GM18870 (cell line): Measurements from ENCODE around the gene HTRA1.

Source experiments
- ATAC-seq: cut with Tn5 transposase; IDR thresholded peaks from one replicate; pipeline ENCODE4 v1.9.1; 2021; ENCODE audit warnings: moderate library complexity; ENCODE audit not compliant: unreplicated experiment

The HTRA1 gene

DNA sequence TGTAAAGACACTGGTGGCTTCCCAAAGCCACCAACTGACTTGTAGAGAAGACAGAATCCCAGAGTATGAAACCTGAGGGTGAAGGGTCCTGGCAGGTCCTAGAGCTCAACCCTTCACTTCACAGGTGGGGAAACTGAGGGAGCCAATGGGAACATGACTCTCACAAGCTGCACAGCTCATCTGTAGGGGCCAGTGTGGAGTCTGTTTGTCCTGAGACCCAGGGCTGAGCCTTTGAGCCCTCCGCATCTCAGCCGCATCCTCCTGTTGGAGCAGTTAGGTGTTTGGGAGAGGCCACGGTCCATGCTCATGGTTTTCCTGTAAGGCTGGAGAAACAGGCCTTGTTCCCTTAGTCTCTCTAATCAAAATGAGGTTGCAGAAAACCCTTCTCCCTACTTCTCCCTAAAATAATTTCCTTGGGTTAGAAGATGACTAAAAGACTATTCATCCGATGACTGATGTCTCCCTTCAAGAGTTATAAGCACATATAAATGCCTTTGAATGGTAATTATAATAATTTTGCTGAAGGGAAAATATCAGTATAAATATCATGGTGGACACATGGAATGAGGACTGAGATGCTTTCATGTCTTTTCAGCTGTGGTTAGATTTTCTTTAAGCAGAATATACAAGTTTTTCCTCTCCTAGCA lies 10.3 kb downstream of the HTRA1 start:
- ATAC-seq: no peak

GRCh38 chr10:122473116-122473515 lies 11.8 kb downstream of the HTRA1 start:
- no peak for ATAC-seq

GRCh38 chr10:122474131-122474818 lies 12.9 kb downstream of the HTRA1 start:
- no peak for ATAC-seq

- no peak for ATAC-seq
Observed at GRCh38 chr10:122475100-122475499, 13.7 kb downstream of the HTRA1 start.

- ATAC-seq: no peak
Observed at GRCh38 chr10:122475591-122476332, 14.4 kb downstream of the HTRA1 start.

DNA sequence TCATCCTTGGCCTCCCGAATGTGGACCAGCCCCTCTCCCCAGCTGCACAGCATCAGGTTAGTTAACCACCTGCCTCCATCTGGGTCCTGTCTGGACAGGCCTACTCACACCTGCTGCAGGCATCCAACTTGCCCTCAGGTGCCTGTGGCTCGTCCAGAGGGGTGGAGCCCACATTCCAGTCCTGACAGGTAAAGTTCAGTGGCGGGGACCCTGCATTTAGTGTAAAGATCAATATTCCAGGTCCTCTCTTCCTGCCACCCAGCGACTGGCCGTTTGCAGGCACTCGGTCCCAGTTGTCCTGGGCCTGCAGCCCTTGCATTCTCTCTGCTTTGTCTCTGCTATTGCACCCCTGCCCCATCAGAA lies 15.0 kb downstream of the HTRA1 start:
- no peak for ATAC-seq

DNA sequence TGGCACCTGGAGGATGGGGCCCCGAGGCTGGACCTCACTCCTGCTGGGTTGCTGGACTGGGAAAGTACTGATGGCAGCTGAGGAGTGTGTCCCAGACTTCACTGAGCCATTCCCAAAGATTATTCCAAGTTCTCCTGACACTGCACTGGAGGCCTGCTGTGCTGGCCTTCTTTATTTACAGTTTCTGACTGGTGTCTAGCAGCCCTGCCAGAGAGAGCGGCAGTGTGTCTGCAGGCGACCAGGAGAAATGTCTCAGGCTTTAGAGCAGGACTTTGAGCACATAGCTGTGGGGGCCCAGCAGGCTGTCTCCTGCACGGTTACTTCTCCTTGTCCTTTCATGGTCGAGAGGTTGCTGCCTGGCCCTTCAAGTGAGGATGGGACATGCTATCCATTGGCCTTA lies 16.1 kb downstream of the HTRA1 start:
- ATAC-seq: no peak

DNA sequence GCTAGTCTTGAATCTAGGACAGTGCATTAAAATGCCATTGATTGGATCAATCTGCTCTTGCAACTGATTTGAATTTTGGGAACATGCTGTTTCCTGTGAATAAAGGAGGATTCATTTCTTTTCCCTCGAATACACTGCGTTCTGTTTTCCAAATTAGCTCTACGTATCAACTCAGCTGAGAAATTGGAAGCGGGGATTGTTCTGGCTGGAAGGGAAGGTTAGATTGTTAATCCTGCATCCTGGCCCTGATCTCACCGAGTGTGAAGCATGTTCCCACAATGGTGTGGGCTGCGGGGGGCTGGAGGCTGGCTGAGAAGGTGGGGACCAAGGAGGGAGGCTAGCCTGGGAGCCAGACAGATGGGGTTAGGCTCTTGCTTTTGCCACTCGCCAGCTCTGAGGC lies 17.6 kb downstream of the HTRA1 start:
- no peak for ATAC-seq

- ATAC-seq: no peak
Observed at GRCh38 chr10:122480146-122480833, 18.9 kb downstream of the HTRA1 start.

GRCh38 chr10:122481296-122482056 lies 20.1 kb downstream of the HTRA1 start:
- ATAC-seq: no peak

GRCh38 chr10:122484276-122485060 lies 23.1 kb downstream of the HTRA1 start:
- ATAC-seq: no peak

GRCh38 chr10:122485670-122486069 lies 24.3 kb downstream of the HTRA1 start:
- ATAC-seq: no peak

GRCh38 chr10:122486406-122487080 lies 25.2 kb downstream of the HTRA1 start:
- no peak for ATAC-seq

- ATAC-seq: no peak
Observed at GRCh38 chr10:122487174-122487765, 25.9 kb downstream of the HTRA1 start.

- no peak for ATAC-seq
Observed at GRCh38 chr10:122490268-122490667, 28.9 kb downstream of the HTRA1 start.

DNA sequence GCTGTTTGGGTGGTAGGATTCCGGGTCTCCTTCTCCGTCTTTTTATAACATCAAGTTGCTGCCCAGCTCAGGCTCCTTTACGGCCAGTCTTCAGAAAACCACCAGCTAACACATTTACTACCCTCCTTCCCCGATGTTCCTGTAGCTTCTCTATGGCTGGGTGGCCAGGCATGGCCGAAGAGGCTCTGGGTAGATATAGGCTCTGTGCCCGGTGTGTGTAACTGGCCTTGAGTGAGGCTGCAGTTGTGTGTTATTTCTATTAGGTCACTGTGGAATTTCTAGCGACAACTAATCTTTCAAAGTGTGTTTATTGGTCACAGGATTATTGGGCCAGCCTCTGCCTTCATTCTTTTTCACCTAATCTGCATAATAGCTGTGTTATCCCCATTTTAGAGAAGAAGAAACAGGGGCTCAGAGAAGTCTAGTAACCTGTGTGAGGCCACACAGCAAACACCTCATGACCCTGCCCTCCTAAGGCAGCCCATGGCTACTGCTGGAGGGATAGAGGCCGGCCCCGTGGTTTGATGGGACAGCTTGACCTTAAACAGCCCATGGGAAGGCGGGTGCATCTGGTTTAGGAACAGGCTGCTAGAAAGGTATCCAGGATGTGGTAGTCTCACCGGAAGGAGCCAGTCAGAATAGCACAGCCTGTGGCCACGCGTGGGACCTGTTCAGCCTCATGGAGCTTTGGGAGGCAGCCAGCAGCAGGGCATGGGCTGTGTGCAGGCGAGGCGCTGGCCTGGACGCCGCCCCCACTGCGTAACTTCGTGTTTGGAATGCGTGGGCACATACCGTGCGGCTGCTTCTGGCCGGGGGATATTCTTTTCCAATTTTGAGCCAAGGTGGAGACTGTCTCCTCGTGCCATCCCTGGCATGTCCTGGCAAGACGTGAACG lies 29.7 kb downstream of the HTRA1 start:
- ATAC-seq: no peak

GRCh38 chr10:122492006-122492405 lies 30.7 kb downstream of the HTRA1 start:
- no peak for ATAC-seq

GRCh38 chr10:122492999-122493481 lies 31.7 kb downstream of the HTRA1 start:
- ATAC-seq: no peak
